ENCODE measurements around the gene DPM2. TPM values are rescaled to one million over a fixed set of nuclear protein-coding genes. Genes with fewer than 3 reads are reported as not detected.

DPM2 gene
- total and polyA plus RNA-seq, 2 donors, result 17.9 to 32.8 TPM

- Histone ChIP-seq H3K9me3 (ENCODE audit: control insufficient read depth in 2 of 2, insufficient read depth in 1 of 2, low read length in 1 of 2) (no peaks in the 10 kb centered on the region), H3K27ac (ENCODE audit: low read depth in 1 of 2, low read length in 1 of 2) (peak overlapping the region; percentile 85 to 97), H3K27me3 (ENCODE audit: control insufficient read depth in 2 of 2, insufficient read depth in 1 of 2, low read length in 1 of 2) (no peaks in the 10 kb centered on the region), H3K4me3 (ENCODE audit: low read length in 2 of 2) (peak overlapping the region in 1 of 2 donors; percentile 24), H3K4me1 (ENCODE audit: control insufficient read depth in 2 of 2, insufficient read depth in 2 of 2, low read length in 2 of 2) (peaks cover 77 to 98% of the 10 kb centered on the region in 2 donors), H3K36me3 (ENCODE audit: control insufficient read depth in 2 of 2, insufficient read depth in 2 of 2, low read length in 1 of 2) (peaks cover 18 to 55% of the 10 kb centered on the region in 2 donors)
- 89% methylated on average over 10 of the region's 10 CpGs for WGBS
- peak in 1 of 9 donors; percentile 1 for DNase-seq (ENCODE audit: low read depth in 6 of 9, low spot score in 9 of 9)
Measured at GRCh38 chr9:127968700-127969383, 31.2 kb upstream of the DPM2 start.

- DNase-seq (ENCODE audit: low read depth in 6 of 9, low spot score in 9 of 9), result peak in 1 of 9 donors; percentile 6
- H3K4me1 ChIP-seq (ENCODE audit: control insufficient read depth in 2 of 2, insufficient read depth in 2 of 2, low read length in 2 of 2), result peaks cover 70 to 98% of the 10 kb centered on the region in 2 donors
- 69% methylated on average over 3 of the region's 3 CpGs for WGBS
Measured at GRCh38 chr9:127968042-127968441, 30.4 kb upstream of the DPM2 start.

GRCh38 chr9:127967151-127967809 is 29.6 kb upstream of the DPM2 start:
- no peak overlapping the region for H3K4me3 ChIP-seq (ENCODE audit: low read length in 2 of 2)
- no peaks in the 10 kb centered on the region for H3K9me3 ChIP-seq (ENCODE audit: control insufficient read depth in 2 of 2, insufficient read depth in 1 of 2, low read length in 1 of 2)
- DNase-seq (ENCODE audit: low read depth in 6 of 9, low spot score in 9 of 9), result no peak
- peak overlapping the region; percentile 46 to 97 for H3K27ac ChIP-seq (ENCODE audit: low read depth in 1 of 2, low read length in 1 of 2)
- H3K27me3 ChIP-seq (ENCODE audit: control insufficient read depth in 2 of 2, insufficient read depth in 1 of 2, low read length in 1 of 2), result no peaks in the 10 kb centered on the region
- H3K36me3 ChIP-seq (ENCODE audit: control insufficient read depth in 2 of 2, insufficient read depth in 2 of 2, low read length in 1 of 2), result peaks cover 25 to 62% of the 10 kb centered on the region in 2 donors
- 71% methylated on average over 9 of the region's 9 CpGs for WGBS
- H3K4me1 ChIP-seq (ENCODE audit: control insufficient read depth in 2 of 2, insufficient read depth in 2 of 2, low read length in 2 of 2), result peaks cover 65 to 98% of the 10 kb centered on the region in 2 donors

More at GRCh38 chr9:127968042-127968441, 30.4 kb upstream of the DPM2 start:
- peaks cover 21 to 63% of the 10 kb centered on the region in 2 donors for H3K36me3 ChIP-seq (ENCODE audit: control insufficient read depth in 2 of 2, insufficient read depth in 2 of 2, low read length in 1 of 2)
- no peak overlapping the region for H3K4me3 ChIP-seq (ENCODE audit: low read length in 2 of 2)
- H3K27ac ChIP-seq (ENCODE audit: low read depth in 1 of 2, low read length in 1 of 2), result peak overlapping the region; percentile 48 to 97
- no peaks in the 10 kb centered on the region for H3K9me3 ChIP-seq (ENCODE audit: control insufficient read depth in 2 of 2, insufficient read depth in 1 of 2, low read length in 1 of 2)
- no peaks in the 10 kb centered on the region for H3K27me3 ChIP-seq (ENCODE audit: control insufficient read depth in 2 of 2, insufficient read depth in 1 of 2, low read length in 1 of 2)

- Histone ChIP-seq H3K4me1 (ENCODE audit: control insufficient read depth in 2 of 2, insufficient read depth in 2 of 2, low read length in 2 of 2) (peaks cover 62 to 98% of the 10 kb centered on the region in 2 donors), H3K27ac (ENCODE audit: low read depth in 1 of 2, low read length in 1 of 2) (peak overlapping the region; percentile 69 to 97), H3K4me3 (ENCODE audit: low read length in 2 of 2) (no peak overlapping the region), H3K27me3 (ENCODE audit: control insufficient read depth in 2 of 2, insufficient read depth in 1 of 2, low read length in 1 of 2) (no peaks in the 10 kb centered on the region), H3K9me3 (ENCODE audit: control insufficient read depth in 2 of 2, insufficient read depth in 1 of 2, low read length in 1 of 2) (no peaks in the 10 kb centered on the region), H3K36me3 (ENCODE audit: control insufficient read depth in 2 of 2, insufficient read depth in 2 of 2, low read length in 1 of 2) (peaks cover 30 to 64% of the 10 kb centered on the region in 2 donors)
- 65% methylated on average over 8 of the region's 8 CpGs for WGBS
- no peak for DNase-seq (ENCODE audit: low read depth in 6 of 9, low spot score in 9 of 9)
Measured at GRCh38 chr9:127966416-127967150, 28.9 kb upstream of the DPM2 start.

- Histone ChIP-seq H3K27ac (ENCODE audit: low read depth in 1 of 2, low read length in 1 of 2) (peak overlapping the region; percentile 81 to 97), H3K4me1 (ENCODE audit: control insufficient read depth in 2 of 2, insufficient read depth in 2 of 2, low read length in 2 of 2) (peaks cover 63 to 98% of the 10 kb centered on the region in 2 donors), H3K27me3 (ENCODE audit: control insufficient read depth in 2 of 2, insufficient read depth in 1 of 2, low read length in 1 of 2) (no peaks in the 10 kb centered on the region), H3K9me3 (ENCODE audit: control insufficient read depth in 2 of 2, insufficient read depth in 1 of 2, low read length in 1 of 2) (no peaks in the 10 kb centered on the region), H3K4me3 (ENCODE audit: low read length in 2 of 2) (no peak overlapping the region), H3K36me3 (ENCODE audit: control insufficient read depth in 2 of 2, insufficient read depth in 2 of 2, low read length in 1 of 2) (peaks cover 34 to 70% of the 10 kb centered on the region in 2 donors)
- WGBS, result 91% methylated on average over 6 of the region's 6 CpGs
- no peak for DNase-seq (ENCODE audit: low read depth in 6 of 9, low spot score in 9 of 9)
Measured at GRCh38 chr9:127965953-127966352, 28.3 kb upstream of the DPM2 start.

GRCh38 chr9:127963359-127964064 is 25.9 kb upstream of the DPM2 start:
- no peak for DNase-seq (ENCODE audit: low read depth in 6 of 9, low spot score in 9 of 9)
- Histone ChIP-seq H3K27ac (ENCODE audit: low read depth in 1 of 2, low read length in 1 of 2) (peak overlapping the region; percentile 46 to 67), H3K9me3 (ENCODE audit: control insufficient read depth in 2 of 2, insufficient read depth in 1 of 2, low read length in 1 of 2) (no peaks in the 10 kb centered on the region), H3K4me1 (ENCODE audit: control insufficient read depth in 2 of 2, insufficient read depth in 2 of 2, low read length in 2 of 2) (peaks cover 45 to 85% of the 10 kb centered on the region in 2 donors), H3K4me3 (ENCODE audit: low read length in 2 of 2) (no peak overlapping the region), H3K27me3 (ENCODE audit: control insufficient read depth in 2 of 2, insufficient read depth in 1 of 2, low read length in 1 of 2) (no peaks in the 10 kb centered on the region), H3K36me3 (ENCODE audit: control insufficient read depth in 2 of 2, insufficient read depth in 2 of 2, low read length in 1 of 2) (peaks cover 37 to 74% of the 10 kb centered on the region in 2 donors)
- WGBS, result 94% methylated on average over 19 of the region's 19 CpGs

- no peak for DNase-seq (ENCODE audit: low read depth in 6 of 9, low spot score in 9 of 9)
- H3K4me1 ChIP-seq (ENCODE audit: control insufficient read depth in 2 of 2, insufficient read depth in 2 of 2, low read length in 2 of 2), result peaks cover 40 to 80% of the 10 kb centered on the region in 2 donors
- peak overlapping the region; percentile 46 to 67 for H3K27ac ChIP-seq (ENCODE audit: low read depth in 1 of 2, low read length in 1 of 2)
- H3K36me3 ChIP-seq (ENCODE audit: control insufficient read depth in 2 of 2, insufficient read depth in 2 of 2, low read length in 1 of 2), result peaks cover 37 to 69% of the 10 kb centered on the region in 2 donors
- H3K4me3 ChIP-seq (ENCODE audit: low read length in 2 of 2), result no peak overlapping the region
- WGBS, result 90% methylated on average over 3 of the region's 3 CpGs
- no peaks in the 10 kb centered on the region for H3K9me3 ChIP-seq (ENCODE audit: control insufficient read depth in 2 of 2, insufficient read depth in 1 of 2, low read length in 1 of 2)
- H3K27me3 ChIP-seq (ENCODE audit: control insufficient read depth in 2 of 2, insufficient read depth in 1 of 2, low read length in 1 of 2), result no peaks in the 10 kb centered on the region
Measured at GRCh38 chr9:127963041-127963358, 25.3 kb upstream of the DPM2 start.

- Histone ChIP-seq H3K9me3 (ENCODE audit: control insufficient read depth in 2 of 2, insufficient read depth in 1 of 2, low read length in 1 of 2) (no peaks in the 10 kb centered on the region), H3K27ac (ENCODE audit: low read depth in 1 of 2, low read length in 1 of 2) (no peak overlapping the region), H3K27me3 (ENCODE audit: control insufficient read depth in 2 of 2, insufficient read depth in 1 of 2, low read length in 1 of 2) (no peaks in the 10 kb centered on the region), H3K36me3 (ENCODE audit: control insufficient read depth in 2 of 2, insufficient read depth in 2 of 2, low read length in 1 of 2) (peaks cover 33 to 66% of the 10 kb centered on the region in 2 donors), H3K4me1 (ENCODE audit: control insufficient read depth in 2 of 2, insufficient read depth in 2 of 2, low read length in 2 of 2) (peaks cover 33 to 73% of the 10 kb centered on the region in 2 donors), H3K4me3 (ENCODE audit: low read length in 2 of 2) (no peak overlapping the region)
- WGBS, result 73% methylated on average over 3 of the region's 3 CpGs
- DNase-seq (ENCODE audit: low read depth in 6 of 9, low spot score in 9 of 9), result no peak
Measured at GRCh38 chr9:127962278-127962677, 24.6 kb upstream of the DPM2 start.
